Measurements from ENCODE around the gene MYO3B.

- TF ChIP-seq CTCF (optimal IDR thresholded peaks at IDR 0.05 in 1 of 3, IDR thresholded peaks at IDR 0.05 in 1 of 3, conservative IDR thresholded peaks at IDR 0.05 in 1 of 3; ENCODE audit: extremely low read depth in 1 of 3, insufficient read depth in 2 of 3, low read length in 3 of 3) (no peak), EZH2 (IDR thresholded peaks at IDR 0.05; ENCODE audit: low read length) (no peak)
These were observed 49.6 kb downstream of the MYO3B start for GRCh38 chr2:170227507-170227947.
